HepG2 (cell line): ENCODE measurements around the gene CCNB3. TPM values are rescaled to one million over a fixed set of nuclear protein-coding genes. Genes with fewer than 3 reads are reported as not detected.

Experiments
- ATAC-seq: fragments of 200-7000 bp; cut with Tn5 transposase; 3 replicates; pipeline ENCODE4 v1.9.1; 2020; ENCODE audit warnings: mild to moderate bottlenecking, moderate library complexity
- BruUV-seq: library from RNA; stranded (reverse); fragments of 400-500 nt; replicated peaks from 2 replicates; lab custom pipeline; 2021; lab: Mats Ljungman, UMichigan
- CTCF ChIA-PET: fragments of 300-600 bp; formaldehyde crosslinking; extraction: SDS; loops from one replicate; lab custom pipeline; 2021; ENCODE audit warnings: low total read pairs, inconsistent platforms, low intra/inter-chr PET ratio; lab: Yijun Ruan, JAX
- POLR2A ChIA-PET: fragments of 350-600 bp; sonication (Branson Sonifier 250); formaldehyde crosslinking; loops from one replicate; lab custom pipeline; 2020; ENCODE audit warnings: antibody characterized with exemption, inconsistent platforms; lab: Yijun Ruan, JAX
- DNase-seq: peaks from one replicate; pipeline ENCODE4 v3.0.0-alpha.2; 2015; ENCODE audit warnings: low spot score
- FAIRE-seq: peaks from 3 replicates; lab custom pipeline; 2011; peaks lifted over from hg19 to GRCh38; lab: Jason Lieb, UNC
- H2AFZ ChIP-seq: one replicate; pipeline ENCODE4 v1.6.1; 2011; ENCODE audit warnings: low read length, inconsistent platforms
- H3K27ac ChIP-seq: fragments of 300-600 bp; 3 replicates; pipeline ENCODE4 v1.8.0; 2011; ENCODE audit warnings: mixed run types, mild to moderate bottlenecking, mixed read lengths, low read length, inconsistent platforms; ENCODE audit not compliant: insufficient read depth; ENCODE audit errors: extremely low read length
- H3K27me3 ChIP-seq, 2 experiments: fragments of 200-600 bp in 1 of 2; 2 replicates in 1 of 2; 3 replicates in 1 of 2; pipeline versions ENCODE4 v1.6.0 to v1.8.0; 2011; ENCODE audit warnings: low read length in 2 of 2, mild to moderate bottlenecking in 2 of 2, moderate library complexity in 2 of 2, inconsistent platforms in 1 of 2; ENCODE audit not compliant: insufficient read depth in 2 of 2, control insufficient read depth in 1 of 2
- H3K36me3 ChIP-seq, 2 experiments: fragments of 200-600 bp in 1 of 2; replicated peaks in 1 of 2; 2 replicates in 1 of 2; 3 replicates in 1 of 2; pipeline versions ENCODE4 v1.5.1 to v1.8.0; 2011; ENCODE audit warnings: low read length in 2 of 2, inconsistent platforms in 1 of 2; ENCODE audit not compliant: insufficient read depth in 2 of 2, control insufficient read depth in 1 of 2
- H3K4me1 ChIP-seq: 2 replicates; pipeline ENCODE4 v1.5.1; 2012; ENCODE audit warnings: low read length, inconsistent platforms; ENCODE audit not compliant: insufficient read depth
- H3K4me2 ChIP-seq: 2 replicates; pipeline ENCODE4 v1.6.0; 2011; ENCODE audit warnings: low read depth, low read length, inconsistent platforms
- H3K4me3 ChIP-seq, 3 experiments: fragments of 200-600 bp in 1 of 3; sonication (generic), shearing (Covaris generic) in 1 of 3; replicated peaks in 1 of 3; 2 replicates each; pipeline ENCODE4 v1.5.1; 2011 to 2016; ENCODE audit warnings: low read length in 3 of 3, inconsistent platforms in 2 of 3, low read depth in 2 of 3, mild to moderate bottlenecking in 2 of 3, control low read depth in 1 of 3, mixed read lengths in 1 of 3; ENCODE audit not compliant: insufficient read depth in 1 of 3
- H3K79me2 ChIP-seq: one replicate; pipeline ENCODE4 v1.6.1; 2011; ENCODE audit warnings: low read length, inconsistent platforms; ENCODE audit not compliant: insufficient read depth
- H3K9ac ChIP-seq: 2 replicates; pipeline ENCODE4 v1.6.0; 2011; ENCODE audit warnings: mild to moderate bottlenecking, low read depth, low read length, inconsistent platforms; ENCODE audit not compliant: insufficient read depth
- H3K9me3 ChIP-seq: 2 replicates; pipeline ENCODE4 v1.5.1; 2012; ENCODE audit warnings: mild to moderate bottlenecking, low read length
- H4K20me1 ChIP-seq: 2 replicates; pipeline ENCODE4 v1.6.0; 2011; ENCODE audit warnings: inconsistent platforms, mild to moderate bottlenecking, low read length, moderate library complexity; ENCODE audit not compliant: insufficient read depth
- CHD4 ChIP-seq: fragments of 200-600 bp; sonication (generic); IDR thresholded peaks from 2 replicates; pipeline ENCODE4 v1.7.0; 2017; ENCODE audit warnings: mild to moderate bottlenecking, low read length, borderline replicate concordance
- ELF1 ChIP-seq: sonication (generic); formaldehyde crosslinking; IDR thresholded peaks from 2 replicates; pipeline ENCODE4 v1.4.0; 2020; ENCODE audit warnings: missing genetic modification reagents
- HNF4A ChIP-seq: sonication (generic); formaldehyde crosslinking; IDR thresholded peaks from 2 replicates; pipeline ENCODE4 v1.4.0; 2020; ENCODE audit warnings: missing genetic modification reagents
- NFIB ChIP-seq: sonication (generic); formaldehyde crosslinking; IDR thresholded peaks from 2 replicates; pipeline ENCODE4 v1.9.0; 2021; ENCODE audit warnings: missing genetic modification reagents, mild to moderate bottlenecking, borderline replicate concordance
- POLR2A ChIP-seq, 2 experiments: IDR thresholded peaks; 2 replicates each; pipeline ENCODE4 v1.6.1; 2011; ENCODE audit warnings: low read depth in 2 of 2, low read length in 2 of 2, mild to moderate bottlenecking in 1 of 2, moderate library complexity in 1 of 2; ENCODE audit not compliant: insufficient read depth in 1 of 2
- RARG ChIP-seq: sonication (generic); formaldehyde crosslinking; IDR thresholded peaks from 2 replicates; pipeline ENCODE4 v1.4.0; 2020; ENCODE audit warnings: low read depth, mild to moderate bottlenecking, missing genetic modification reagents
- SP2 ChIP-seq: sonication (generic); formaldehyde crosslinking; IDR thresholded peaks from 2 replicates; pipeline ENCODE4 v1.5.1; 2020; ENCODE audit warnings: mild to moderate bottlenecking, missing genetic modification reagents
- ZNF207 ChIP-seq: fragments of 450-650 bp; IDR thresholded peaks from 2 replicates; pipeline ENCODE4 v1.6.1; 2016; ENCODE audit warnings: antibody characterized with exemption, borderline replicate concordance
- ZNF280B ChIP-seq: sonication (generic); formaldehyde crosslinking; IDR thresholded peaks from 2 replicates; pipeline ENCODE4 v1.5.0; 2020; ENCODE audit warnings: missing genetic modification reagents, mild to moderate bottlenecking, borderline replicate concordance
- ZNF441 ChIP-seq: sonication (generic); formaldehyde crosslinking; IDR thresholded peaks from 2 replicates; pipeline ENCODE4 v1.7.0; 2021; ENCODE audit warnings: missing genetic modification reagents, borderline replicate concordance
- ZNF598 ChIP-seq: sonication (generic); formaldehyde crosslinking; IDR thresholded peaks from 2 replicates; pipeline ENCODE4 v1.5.1; 2020; ENCODE audit warnings: mild to moderate bottlenecking, missing genetic modification reagents, borderline replicate concordance
- ZNF616 ChIP-seq: sonication (generic); formaldehyde crosslinking; IDR thresholded peaks from 2 replicates; pipeline ENCODE4 v1.5.0; 2020; ENCODE audit warnings: low read depth, mild to moderate bottlenecking, missing genetic modification reagents
- WGBS: methylation state at CpG from one replicate; pipeline ENCODE4 v1.1.6; 2017; ENCODE audit warnings: low lambda C conversion rate; 5-methylcytosine and 5-hydroxymethylcytosine counted together
- in situ Hi-C: cut with HindIII; loops from 2 replicates; pipeline ENCODE4 v1.10.0; 2017; ENCODE audit warnings: low pct_unique_long_range_greater_than_20kb; ENCODE audit not compliant: extremely low pct_ligation_motif_present
- intact Hi-C: fragments of 100-400 bp; cut with micrococcal nuclease; formaldehyde crosslinking; loops from one replicate; pipeline ENCODE4 v1.10.0; 2022; ENCODE audit not compliant: unreplicated experiment
- polyA plus RNA-seq, 8 experiments: library from polyadenylated mRNA; depleted of rRNA in 3 of 8; stranded (reverse) in 7 of 8; unstranded in 1 of 8; fragments of >200 nt; fragmentation: Illumina TruSeq in 4 of 8; extraction: Trizol in 4 of 8; gene quantifications; 2 replicates each; pipeline versions ENCODE4 v1.2.1 to v1.2.3, GENCODE V29; 2011 to 2016; ENCODE audit warnings: low read depth in 4 of 8, missing spikeins in 1 of 8, mixed read lengths in 1 of 8; ENCODE audit not compliant: insufficient read depth in 1 of 8
- total RNA-seq, 5 experiments: library from RNA; depleted of rRNA; stranded (reverse); fragments of >200 nt; fragmentation: Illumina TruSeq; extraction: Trizol; gene quantifications; 2 replicates each; pipeline ENCODE4 v1.2.3, GENCODE V29; 2016; ENCODE audit warnings: low read depth in 1 of 5
- TF ChIP-seq, protein P1 (sequence below): sonication (generic); formaldehyde crosslinking; IDR thresholded peaks from 2 replicates; pipeline ENCODE4 v1.8.1; 2023; ENCODE audit warnings: mild to moderate bottlenecking, missing genetic modification reagents

CCNB3 gene
- total and polyA plus RNA-seq, 2 of the 13 experiments (the other 11 are each of a cell fraction or from before 2014, with no cell fraction given), result 0.04 to 0.07 TPM

GRCh38 chrX:50372966-50373365, 168.4 kb downstream of the CCNB3 start:
- Histone ChIP-seq H3K27ac (no peak overlapping the region), H4K20me1 (no peaks in the 10 kb centered on the region), H3K36me3 (peaks cover 9 to 52% of the 10 kb centered on the region in 2 experiments; a peak in 4 of 5 replicates), H3K79me2 (no peaks in the 10 kb centered on the region), H3K4me1 (no peaks in the 10 kb centered on the region), H2AFZ (no peak overlapping the region), H3K4me2 (no peak overlapping the region), H3K9ac (no peak overlapping the region), H3K9me3 (no peaks in the 10 kb centered on the region), H3K27me3 (no peaks in the 10 kb centered on the region), H3K4me3 (no peak overlapping the region)
- intact Hi-C loops (no loop called here), in situ Hi-C loops (no loop called here)
- ATAC-seq, result no peak
- no TSS peak for BruUV-seq
- CTCF ChIA-PET, result no interaction called here
- 92% methylated on average over 2 of the region's 4 CpGs for WGBS
- TF ChIP-seq NFIB (CRISPR knock-in tag) (no peak), SP2 (no peak), ZNF598 (CRISPR knock-in tag) (no peak), ZNF441 (CRISPR knock-in tag) (no peak), POLR2A (IDR thresholded peaks at IDR 0.05; ENCODE audit: insufficient read depth in 1 of 2, low read depth in 2 of 2, low read length in 2 of 2) (no peak), CHD4 (no peak), ZNF207 (no peak), ZNF280B (CRISPR knock-in tag) (no peak), ZNF616 (CRISPR knock-in tag) (no peak), ELF1 (CRISPR knock-in tag) (no peak), RARG (no peak), HNF4A (CRISPR knock-in tag) (no peak)
- TF ChIP-seq, protein P1, sequence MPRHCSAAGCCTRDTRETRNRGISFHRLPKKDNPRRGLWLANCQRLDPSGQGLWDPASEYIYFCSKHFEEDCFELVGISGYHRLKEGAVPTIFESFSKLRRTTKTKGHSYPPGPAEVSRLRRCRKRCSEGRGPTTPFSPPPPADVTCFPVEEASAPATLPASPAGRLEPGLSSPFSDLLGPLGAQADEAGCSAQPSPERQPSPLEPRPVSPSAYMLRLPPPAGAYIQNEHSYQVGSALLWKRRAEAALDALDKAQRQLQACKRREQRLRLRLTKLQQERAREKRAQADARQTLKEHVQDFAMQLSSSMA, result no peak
- FAIRE-seq, result no peak
- DNase-seq, result no peak
- POLR2A ChIA-PET, result no interaction called here
